H1 (cell line): ENCODE measurements around the gene SLC39A2.

Source experiments
- BRCA1 ChIP-seq: IDR thresholded peaks from 2 replicates; pipeline ENCODE4 v1.6.1; 2012; ENCODE audit warnings: low read depth, low read length, improper control_type of control experiment
- EP300 ChIP-seq, 2 experiments: IDR thresholded peaks; 1 replicate in 1 of 2; 2 replicates in 1 of 2; pipeline ENCODE4 v1.6.1; 2011 to 2012; ENCODE audit warnings: low read depth in 2 of 2, low read length in 2 of 2, mild to moderate bottlenecking in 2 of 2, borderline replicate concordance in 1 of 2, inconsistent platforms in 1 of 2, moderate library complexity in 1 of 2
- EZH2 ChIP-seq: fragments of 200-600 bp; sonication (generic); IDR thresholded peaks from 2 replicates; pipeline ENCODE4 v1.7.1; 2012; ENCODE audit warnings: low read depth, mild to moderate bottlenecking, moderate library complexity, low read length, inconsistent platforms; ENCODE audit not compliant: severe bottlenecking
- GABPA ChIP-seq: IDR thresholded peaks from 2 replicates; pipeline ENCODE4 v1.6.1; 2011; ENCODE audit warnings: mild to moderate bottlenecking, low read length, moderate library complexity, borderline replicate concordance; ENCODE audit not compliant: insufficient read depth
- POLR2A ChIP-seq, 2 experiments: IDR thresholded peaks; 1 replicate in 1 of 2; 2 replicates in 1 of 2; pipeline ENCODE4 v1.6.1; 2011; ENCODE audit warnings: low read depth in 2 of 2, low read length in 2 of 2, mild to moderate bottlenecking in 2 of 2; ENCODE audit errors: control extremely low read depth in 1 of 2
- POLR2AphosphoS5 ChIP-seq: IDR thresholded peaks from 2 replicates; pipeline ENCODE4 v1.6.1; 2011; ENCODE audit warnings: low read depth, low read length
- RAD21 ChIP-seq, 2 experiments: IDR thresholded peaks in 1 of 2; conservative IDR thresholded peaks in 1 of 2; 2 replicates each; pipeline ENCODE4 v1.6.1; 2011; ENCODE audit warnings: low read depth in 2 of 2, low read length in 2 of 2, improper control_type of control experiment in 1 of 2, inconsistent platforms in 1 of 2, mild to moderate bottlenecking in 1 of 2, moderate library complexity in 1 of 2
- SP1 ChIP-seq: IDR thresholded peaks from 2 replicates; pipeline ENCODE4 v1.6.1; 2011; ENCODE audit warnings: low read depth, low read length
- SRF ChIP-seq: IDR thresholded peaks from 2 replicates; pipeline ENCODE4 v1.6.1; 2011; ENCODE audit warnings: mild to moderate bottlenecking, low read depth, low read length, moderate library complexity
- TAF7 ChIP-seq: optimal IDR thresholded peaks from 2 replicates; pipeline ENCODE3; 2011; ENCODE audit warnings: low read depth, mild to moderate bottlenecking, inconsistent platforms, low read length, moderate library complexity, borderline replicate concordance
- TF ChIP-seq, protein P1 (sequence below), 3 experiments: IDR thresholded peaks; 1 replicate in 2 of 3; 2 replicates in 1 of 3; pipeline versions ENCODE4 v1.5.1 to v1.6.1; 2011; ENCODE audit warnings: low read length in 3 of 3, mild to moderate bottlenecking in 3 of 3, inconsistent platforms in 2 of 3, low read depth in 1 of 3, moderate library complexity in 1 of 3; ENCODE audit not compliant: insufficient read depth in 1 of 3; ENCODE audit errors: control extremely low read depth in 1 of 3
- TF ChIP-seq, protein P2 (sequence below): IDR thresholded peaks from 2 replicates; pipeline ENCODE4 v1.6.1; 2012; ENCODE audit warnings: inconsistent platforms

DNA sequence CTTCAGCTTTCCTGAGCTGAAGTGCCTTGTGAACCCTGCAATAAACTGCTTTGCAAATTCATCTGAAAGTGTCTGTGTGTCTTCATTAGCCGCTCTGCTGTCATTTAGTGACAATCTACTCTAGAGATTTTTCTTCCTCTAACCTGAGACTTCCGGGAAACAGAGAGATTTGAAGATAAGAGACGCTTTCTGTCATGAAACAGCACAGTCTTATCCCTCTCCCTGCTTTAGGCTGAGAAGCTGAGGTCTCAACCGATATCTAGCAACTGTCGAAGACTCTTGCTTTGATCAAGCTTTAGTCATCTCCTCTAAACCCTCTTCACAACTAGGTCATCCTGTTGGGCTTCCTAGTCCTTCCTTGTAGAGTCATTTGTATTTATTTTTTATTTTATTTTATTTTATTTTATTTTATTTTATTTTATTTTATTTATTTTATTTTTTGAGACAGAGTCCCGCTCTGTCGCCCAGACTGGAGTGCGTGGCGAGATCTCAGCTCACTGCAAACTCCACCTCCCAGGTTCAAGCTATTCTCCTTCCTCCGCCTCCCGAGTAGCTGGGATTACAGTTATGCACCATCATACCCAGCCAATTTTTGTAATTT is 42.6 kb upstream of the SLC39A2 start:
- TF ChIP-seq SP1 (no peak), EP300 (IDR thresholded peaks at IDR 0.05; ENCODE audit: borderline replicate concordance in 1 of 2, low read depth in 2 of 2, low read length in 2 of 2) (no peak), GABPA (no peak), TAF7 (no peak), BRCA1 (no peak), RAD21 (IDR thresholded peaks at IDR 0.05 in 1 of 2, conservative IDR thresholded peaks at IDR 0.05 in 1 of 2; ENCODE audit: low read depth in 2 of 2, low read length in 2 of 2) (no peak), POLR2A (IDR thresholded peaks at IDR 0.05; ENCODE audit: control extremely low read depth in 1 of 2, low read depth in 2 of 2, low read length in 2 of 2) (no peak), EZH2 (no peak), SRF (no peak), POLR2AphosphoS5 (no peak)
- TF ChIP-seq, protein P1, sequence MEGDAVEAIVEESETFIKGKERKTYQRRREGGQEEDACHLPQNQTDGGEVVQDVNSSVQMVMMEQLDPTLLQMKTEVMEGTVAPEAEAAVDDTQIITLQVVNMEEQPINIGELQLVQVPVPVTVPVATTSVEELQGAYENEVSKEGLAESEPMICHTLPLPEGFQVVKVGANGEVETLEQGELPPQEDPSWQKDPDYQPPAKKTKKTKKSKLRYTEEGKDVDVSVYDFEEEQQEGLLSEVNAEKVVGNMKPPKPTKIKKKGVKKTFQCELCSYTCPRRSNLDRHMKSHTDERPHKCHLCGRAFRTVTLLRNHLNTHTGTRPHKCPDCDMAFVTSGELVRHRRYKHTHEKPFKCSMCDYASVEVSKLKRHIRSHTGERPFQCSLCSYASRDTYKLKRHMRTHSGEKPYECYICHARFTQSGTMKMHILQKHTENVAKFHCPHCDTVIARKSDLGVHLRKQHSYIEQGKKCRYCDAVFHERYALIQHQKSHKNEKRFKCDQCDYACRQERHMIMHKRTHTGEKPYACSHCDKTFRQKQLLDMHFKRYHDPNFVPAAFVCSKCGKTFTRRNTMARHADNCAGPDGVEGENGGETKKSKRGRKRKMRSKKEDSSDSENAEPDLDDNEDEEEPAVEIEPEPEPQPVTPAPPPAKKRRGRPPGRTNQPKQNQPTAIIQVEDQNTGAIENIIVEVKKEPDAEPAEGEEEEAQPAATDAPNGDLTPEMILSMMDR (IDR thresholded peaks at IDR 0.05; ENCODE audit: control extremely low read depth in 1 of 3, insufficient read depth in 1 of 3, low read depth in 1 of 3, low read length in 3 of 3) = no peak
- TF ChIP-seq, protein P2, sequence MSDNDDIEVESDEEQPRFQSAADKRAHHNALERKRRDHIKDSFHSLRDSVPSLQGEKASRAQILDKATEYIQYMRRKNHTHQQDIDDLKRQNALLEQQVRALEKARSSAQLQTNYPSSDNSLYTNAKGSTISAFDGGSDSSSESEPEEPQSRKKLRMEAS = no peak
